SK-N-SH (cell line): ENCODE data around the gene CSTF3. TPM values are rescaled to one million over a fixed set of nuclear protein-coding genes. Genes with fewer than 3 reads are reported as not detected.

Experiments
- CTCF ChIA-PET: fragments of 300-600, 350-600 bp; formaldehyde crosslinking; extraction: SDS; loops from one replicate; lab custom pipeline; 2021; lab: Yijun Ruan, JAX
- POLR2A ChIA-PET: fragments of 350-600 bp; sonication (Branson Sonifier 250); formaldehyde crosslinking; extraction: SDS; loops from one replicate; lab custom pipeline; 2020; ENCODE audit warnings: antibody characterized with exemption, inconsistent platforms; lab: Yijun Ruan, JAX
- DNase-seq: peaks from one replicate; pipeline ENCODE4 v3.0.0; 2012
- H2AFZ ChIP-seq: fragments of 200-600 bp; sonication (generic); 2 replicates; pipeline ENCODE4 v1.8.1; 2016; ENCODE audit warnings: antibody characterized with exemption, mild to moderate bottlenecking, low read depth
- H3F3A ChIP-seq: fragments of 200-600 bp; sonication (generic); replicated peaks from 2 replicates; pipeline ENCODE3; 2016; ENCODE audit warnings: antibody characterized with exemption, mild to moderate bottlenecking; ENCODE audit not compliant: insufficient read depth
- H3K27ac ChIP-seq, 2 experiments: fragments of 200-500 bp in 1 of 2; fragments of 200-600 bp in 1 of 2; sonication (Bioruptor generic) in 1 of 2; sonication (generic), shearing (Covaris generic) in 1 of 2; 2 replicates each; pipeline versions ENCODE4 v1.5.1 to v1.6.1; 2014 to 2016; ENCODE audit warnings: low read depth in 2 of 2, inconsistent platforms in 1 of 2, low read length in 1 of 2, mild to moderate bottlenecking in 1 of 2, mixed read lengths in 1 of 2
- H3K27me3 ChIP-seq: fragments of 200-600 bp; sonication (generic), shearing (Covaris generic); 2 replicates; pipeline ENCODE4 v1.6.1; 2016; ENCODE audit warnings: mixed run types; ENCODE audit not compliant: insufficient read depth
- H3K36me3 ChIP-seq, 2 experiments: fragments of 200-500 bp in 1 of 2; fragments of 200-600 bp in 1 of 2; sonication (Bioruptor generic) in 1 of 2; sonication (generic) in 1 of 2; replicated peaks in 1 of 2; 2 replicates each; pipeline versions ENCODE3 to v1.5.1; 2014 to 2016; ENCODE audit warnings: low read length in 1 of 2, mild to moderate bottlenecking in 1 of 2; ENCODE audit not compliant: insufficient read depth in 2 of 2, control insufficient read depth in 1 of 2
- H3K4me1 ChIP-seq, 2 experiments: fragments of 200-500 bp in 1 of 2; fragments of 200-600 bp in 1 of 2; sonication (Bioruptor generic) in 1 of 2; sonication (generic), shearing (Covaris generic) in 1 of 2; 2 replicates each; pipeline versions ENCODE4 v1.5.1 to v1.6.1; 2014 to 2016; ENCODE audit warnings: low read depth in 1 of 2, low read length in 1 of 2, mixed run types in 1 of 2; ENCODE audit not compliant: insufficient read depth in 2 of 2, control insufficient read depth in 1 of 2
- H3K4me2 ChIP-seq: fragments of 200-600 bp; sonication (generic), shearing (Covaris generic); 2 replicates; pipeline ENCODE4 v1.6.1; 2017; ENCODE audit warnings: mixed run types
- H3K4me3 ChIP-seq, 2 experiments: fragments of 200-500 bp in 1 of 2; fragments of 200-600 bp in 1 of 2; sonication (Bioruptor generic) in 1 of 2; sonication (generic), shearing (Covaris generic) in 1 of 2; 2 replicates each; pipeline versions ENCODE4 v1.5.1 to v1.8.1; 2014 to 2016; ENCODE audit warnings: low read depth in 2 of 2, inconsistent platforms in 1 of 2, low read length in 1 of 2, mild to moderate bottlenecking in 1 of 2, mixed read lengths in 1 of 2, moderate library complexity in 1 of 2
- H3K79me2 ChIP-seq: fragments of 200-600 bp; sonication (generic); 2 replicates; pipeline ENCODE4 v1.8.1; 2017; ENCODE audit warnings: mild to moderate bottlenecking; ENCODE audit not compliant: insufficient read depth
- H3K9ac ChIP-seq: fragments of 200-600 bp; sonication (generic); 2 replicates; pipeline ENCODE4 v1.6.1; 2017; ENCODE audit warnings: mixed run types
- H3K9me2 ChIP-seq: fragments of 200-600 bp; sonication (generic); 2 replicates; pipeline ENCODE4 v1.6.1; 2017; ENCODE audit warnings: mixed run types
- H3K9me3 ChIP-seq: fragments of 200-600 bp; sonication (generic); 2 replicates; pipeline ENCODE4 v1.6.1; 2017; ENCODE audit warnings: mixed run types, mild to moderate bottlenecking, moderate library complexity
- H4K20me1 ChIP-seq: fragments of 200-600 bp; sonication (generic); 2 replicates; pipeline ENCODE4 v1.6.1; 2017; ENCODE audit warnings: mild to moderate bottlenecking, mixed run types; ENCODE audit not compliant: insufficient read depth
- CHD2 ChIP-seq: fragments of 150-350 bp; IDR thresholded peaks from 2 replicates; pipeline ENCODE4 v1.6.1; 2018; ENCODE audit warnings: low read length; ENCODE audit not compliant: partially characterized antibody
- ELF1 ChIP-seq: IDR thresholded peaks from 2 replicates; pipeline ENCODE4 v1.4.0; 2012
- EZH2phosphoT487 ChIP-seq: fragments of 200-600 bp; sonication (generic); IDR thresholded peaks from 2 replicates; pipeline ENCODE4 v1.6.1; 2017; ENCODE audit warnings: low read depth, mixed run types, mild to moderate bottlenecking, antibody characterized with exemption, moderate library complexity, borderline replicate concordance
- FOXJ3 ChIP-seq: sonication (generic); formaldehyde crosslinking; IDR thresholded peaks from 2 replicates; pipeline ENCODE4 v1.5.1; 2020; ENCODE audit warnings: mild to moderate bottlenecking, missing genetic modification reagents
- FOXM1 ChIP-seq: IDR thresholded peaks from 2 replicates; pipeline ENCODE4 v1.4.0; 2012; ENCODE audit warnings: low read depth, mild to moderate bottlenecking
- GABPA ChIP-seq: IDR thresholded peaks from 2 replicates; pipeline ENCODE4 v1.4.0; 2012; ENCODE audit warnings: low read depth, mild to moderate bottlenecking
- GATA2 ChIP-seq: sonication (generic); formaldehyde crosslinking; IDR thresholded peaks from 2 replicates; pipeline ENCODE4 v1.5.0; 2020; ENCODE audit warnings: mild to moderate bottlenecking, missing genetic modification reagents
- MXI1 ChIP-seq: IDR thresholded peaks from 2 replicates; pipeline ENCODE4 v1.6.1; 2012; ENCODE audit warnings: mild to moderate bottlenecking, low read depth, low read length, improper control_type of control experiment
- NFIC ChIP-seq: IDR thresholded peaks from 2 replicates; pipeline ENCODE4 v1.4.0; 2012; ENCODE audit warnings: borderline replicate concordance
- NRF1 ChIP-seq: IDR thresholded peaks from 2 replicates; pipeline ENCODE4 v1.6.1; 2012; ENCODE audit warnings: low read depth, mild to moderate bottlenecking, low read length
- RCOR1 ChIP-seq: fragments of 150-350 bp; IDR thresholded peaks from 2 replicates; pipeline ENCODE4 v1.6.1; 2017; ENCODE audit warnings: antibody characterized with exemption, low read length
- RXRA ChIP-seq: IDR thresholded peaks from 2 replicates; pipeline ENCODE4 v1.4.0; 2012; ENCODE audit warnings: low read depth, mild to moderate bottlenecking, borderline replicate concordance
- SIN3A ChIP-seq: IDR thresholded peaks from 2 replicates; pipeline ENCODE4 v1.6.1; 2012; ENCODE audit warnings: low read depth, mild to moderate bottlenecking, low read length, moderate library complexity, borderline replicate concordance
- SMC3 ChIP-seq: IDR thresholded peaks from 2 replicates; pipeline ENCODE4 v1.6.1; 2012; ENCODE audit warnings: low read depth, low read length, improper control_type of control experiment
- WGBS: methylation state at CpG from one replicate; pipeline ENCODE4 v1.1.6; 2017; ENCODE audit warnings: low lambda C conversion rate; 5-methylcytosine and 5-hydroxymethylcytosine counted together
- polyA plus RNA-seq, 3 experiments: library from polyadenylated mRNA; depleted of rRNA; stranded (reverse); fragments of >200 nt; gene quantifications; 2 replicates each; pipeline ENCODE4 v1.2.3, GENCODE V29; 2012
- TF ChIP-seq, protein P1 (sequence below): fragments of 150-350 bp; IDR thresholded peaks from 2 replicates; pipeline ENCODE4 v1.6.1; 2016; ENCODE audit warnings: mild to moderate bottlenecking, low read depth, low read length
- TF ChIP-seq, protein P2 (sequence below): fragments of 150-350 bp; IDR thresholded peaks from 2 replicates; pipeline ENCODE4 v1.6.1; 2017; ENCODE audit warnings: antibody characterized with exemption, low read length, low read depth, borderline replicate concordance
- TF ChIP-seq, protein P3 (sequence below): IDR thresholded peaks from 2 replicates; pipeline ENCODE4 v1.6.1; 2012; ENCODE audit warnings: mild to moderate bottlenecking, low read depth, low read length, moderate library complexity
- TF ChIP-seq, protein P4 (sequence below): fragments of 200-600 bp; sonication (generic); IDR thresholded peaks from 2 replicates; pipeline ENCODE4 v1.6.1; 2017; ENCODE audit warnings: antibody characterized with exemption, mild to moderate bottlenecking, moderate library complexity
- TF ChIP-seq, protein P5 (sequence below): IDR thresholded peaks from 2 replicates; pipeline ENCODE4 v1.4.0; 2012; ENCODE audit warnings: low read depth
- TF ChIP-seq, protein P6 (sequence below): IDR thresholded peaks from 2 replicates; pipeline ENCODE4; 2012

Gene CSTF3
- polyA plus RNA-seq, 1 of the 3 experiments (the other 2 are of a cell fraction) = 26.3 TPM

DNA sequence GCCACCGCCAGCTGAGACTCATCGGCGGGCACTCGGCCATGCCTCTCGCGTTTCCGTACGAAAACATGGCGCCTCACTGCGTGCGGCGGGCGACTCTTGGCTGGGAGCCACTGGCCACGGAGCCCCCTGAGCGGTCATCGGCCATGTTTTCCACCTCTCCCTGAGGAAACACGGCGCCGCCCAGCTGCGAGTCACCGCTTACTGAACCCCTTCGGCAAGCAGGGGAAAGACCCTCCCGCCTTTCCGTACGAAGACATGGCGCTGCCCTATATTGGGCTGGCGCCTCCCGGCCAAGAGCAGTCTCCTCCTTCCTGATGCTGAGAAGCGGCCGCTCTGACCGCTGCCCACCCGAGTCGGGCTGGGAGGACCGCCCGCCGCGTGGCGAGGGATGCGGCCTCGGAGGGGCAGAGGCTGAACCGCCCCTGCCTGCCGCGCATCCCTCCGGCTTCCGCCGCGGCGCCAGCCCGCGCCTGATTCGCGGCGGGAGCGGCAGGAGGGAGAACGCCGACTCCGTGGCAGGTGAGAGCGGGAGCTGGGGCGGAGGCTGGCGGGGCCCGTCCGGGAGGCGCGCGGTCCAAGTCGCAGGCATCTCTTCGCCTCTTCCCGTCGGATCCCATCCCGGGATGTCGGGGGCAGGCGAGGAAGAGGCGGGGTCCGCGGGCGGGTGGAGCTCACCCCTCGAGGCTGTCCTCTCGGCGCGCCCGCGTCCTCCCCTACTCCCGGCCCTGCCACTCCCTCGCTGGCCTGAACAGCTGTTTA is 121.8 kb downstream of the CSTF3 start, which contains the start of gene TCP11L1:
Gene TCP11L1, plus strand, starts transcription at position 299 of the 759 bp plus-strand sequence. CDS start 4,202 bp downstream, outside the sequence.
- Histone ChIP-seq H3K27ac (peak within 1 kb of the TSS; percentile 94 to 96), H3F3A (peaks cover 3% of the 10 kb centered on the region), H3K4me3 (peak within 1 kb of the TSS; percentile 71 to 77), H3K9ac (peak within 1 kb of the TSS; percentile 94), H3K27me3 (no peaks in the 10 kb centered on the region), H3K4me1 (peaks cover 8 to 35% of the 10 kb centered on the region in 2 experiments; a peak in 3 of 4 replicates), H2AFZ (peak within 1 kb of the TSS; percentile 99), H3K79me2 (peaks cover 38% of the 10 kb centered on the region), H3K9me2 (no peaks in the 10 kb centered on the region), H3K9me3 (no peaks in the 10 kb centered on the region), H3K4me2 (peak within 1 kb of the TSS; percentile 85), H4K20me1 (no peaks in the 10 kb centered on the region), H3K36me3 (peaks cover 9 to 10% of the 10 kb centered on the region in 2 experiments)
- CTCF ChIA-PET = interaction anchor here (0.9 to 1.8 kb wide), 8 partner anchors 8 to 146 kb away, joined by 3 to 13 read pairs (median 4); partner anchors contain the start of gene DEPDC7
- DNase-seq = peak; percentile 93
- POLR2A ChIA-PET = interaction anchor here (0.6 to 2.2 kb wide), 9 partner anchors 12 to 147 kb away, joined by 3 to 11 read pairs (median 4); partner anchors contain the start of genes DEPDC7 and QSER1
- 1% methylated on average over 20 of the region's 84 CpGs for WGBS
- TF ChIP-seq SMC3 = no peak
- TF ChIP-seq FOXM1 = no peak
- TF ChIP-seq ELF1 = peak; percentile 60; the same call in 1 of the 2 replicates
- no peak for TF ChIP-seq SIN3A
- TF ChIP-seq, protein P1, sequence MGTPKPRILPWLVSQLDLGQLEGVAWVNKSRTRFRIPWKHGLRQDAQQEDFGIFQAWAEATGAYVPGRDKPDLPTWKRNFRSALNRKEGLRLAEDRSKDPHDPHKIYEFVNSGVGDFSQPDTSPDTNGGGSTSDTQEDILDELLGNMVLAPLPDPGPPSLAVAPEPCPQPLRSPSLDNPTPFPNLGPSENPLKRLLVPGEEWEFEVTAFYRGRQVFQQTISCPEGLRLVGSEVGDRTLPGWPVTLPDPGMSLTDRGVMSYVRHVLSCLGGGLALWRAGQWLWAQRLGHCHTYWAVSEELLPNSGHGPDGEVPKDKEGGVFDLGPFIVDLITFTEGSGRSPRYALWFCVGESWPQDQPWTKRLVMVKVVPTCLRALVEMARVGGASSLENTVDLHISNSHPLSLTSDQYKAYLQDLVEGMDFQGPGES = no peak
- peak; percentile 56 for TF ChIP-seq CHD2
- no peak; the same call in 1 of the 2 replicates for TF ChIP-seq GABPA
- no peak for TF ChIP-seq RXRA
- TF ChIP-seq, protein P2, sequence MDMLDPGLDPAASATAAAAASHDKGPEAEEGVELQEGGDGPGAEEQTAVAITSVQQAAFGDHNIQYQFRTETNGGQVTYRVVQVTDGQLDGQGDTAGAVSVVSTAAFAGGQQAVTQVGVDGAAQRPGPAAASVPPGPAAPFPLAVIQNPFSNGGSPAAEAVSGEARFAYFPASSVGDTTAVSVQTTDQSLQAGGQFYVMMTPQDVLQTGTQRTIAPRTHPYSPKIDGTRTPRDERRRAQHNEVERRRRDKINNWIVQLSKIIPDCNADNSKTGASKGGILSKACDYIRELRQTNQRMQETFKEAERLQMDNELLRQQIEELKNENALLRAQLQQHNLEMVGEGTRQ = no peak
- TF ChIP-seq, protein P3, sequence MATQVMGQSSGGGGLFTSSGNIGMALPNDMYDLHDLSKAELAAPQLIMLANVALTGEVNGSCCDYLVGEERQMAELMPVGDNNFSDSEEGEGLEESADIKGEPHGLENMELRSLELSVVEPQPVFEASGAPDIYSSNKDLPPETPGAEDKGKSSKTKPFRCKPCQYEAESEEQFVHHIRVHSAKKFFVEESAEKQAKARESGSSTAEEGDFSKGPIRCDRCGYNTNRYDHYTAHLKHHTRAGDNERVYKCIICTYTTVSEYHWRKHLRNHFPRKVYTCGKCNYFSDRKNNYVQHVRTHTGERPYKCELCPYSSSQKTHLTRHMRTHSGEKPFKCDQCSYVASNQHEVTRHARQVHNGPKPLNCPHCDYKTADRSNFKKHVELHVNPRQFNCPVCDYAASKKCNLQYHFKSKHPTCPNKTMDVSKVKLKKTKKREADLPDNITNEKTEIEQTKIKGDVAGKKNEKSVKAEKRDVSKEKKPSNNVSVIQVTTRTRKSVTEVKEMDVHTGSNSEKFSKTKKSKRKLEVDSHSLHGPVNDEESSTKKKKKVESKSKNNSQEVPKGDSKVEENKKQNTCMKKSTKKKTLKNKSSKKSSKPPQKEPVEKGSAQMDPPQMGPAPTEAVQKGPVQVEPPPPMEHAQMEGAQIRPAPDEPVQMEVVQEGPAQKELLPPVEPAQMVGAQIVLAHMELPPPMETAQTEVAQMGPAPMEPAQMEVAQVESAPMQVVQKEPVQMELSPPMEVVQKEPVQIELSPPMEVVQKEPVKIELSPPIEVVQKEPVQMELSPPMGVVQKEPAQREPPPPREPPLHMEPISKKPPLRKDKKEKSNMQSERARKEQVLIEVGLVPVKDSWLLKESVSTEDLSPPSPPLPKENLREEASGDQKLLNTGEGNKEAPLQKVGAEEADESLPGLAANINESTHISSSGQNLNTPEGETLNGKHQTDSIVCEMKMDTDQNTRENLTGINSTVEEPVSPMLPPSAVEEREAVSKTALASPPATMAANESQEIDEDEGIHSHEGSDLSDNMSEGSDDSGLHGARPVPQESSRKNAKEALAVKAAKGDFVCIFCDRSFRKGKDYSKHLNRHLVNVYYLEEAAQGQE = no peak
- no peak for TF ChIP-seq EZH2phosphoT487
- TF ChIP-seq, protein P4, sequence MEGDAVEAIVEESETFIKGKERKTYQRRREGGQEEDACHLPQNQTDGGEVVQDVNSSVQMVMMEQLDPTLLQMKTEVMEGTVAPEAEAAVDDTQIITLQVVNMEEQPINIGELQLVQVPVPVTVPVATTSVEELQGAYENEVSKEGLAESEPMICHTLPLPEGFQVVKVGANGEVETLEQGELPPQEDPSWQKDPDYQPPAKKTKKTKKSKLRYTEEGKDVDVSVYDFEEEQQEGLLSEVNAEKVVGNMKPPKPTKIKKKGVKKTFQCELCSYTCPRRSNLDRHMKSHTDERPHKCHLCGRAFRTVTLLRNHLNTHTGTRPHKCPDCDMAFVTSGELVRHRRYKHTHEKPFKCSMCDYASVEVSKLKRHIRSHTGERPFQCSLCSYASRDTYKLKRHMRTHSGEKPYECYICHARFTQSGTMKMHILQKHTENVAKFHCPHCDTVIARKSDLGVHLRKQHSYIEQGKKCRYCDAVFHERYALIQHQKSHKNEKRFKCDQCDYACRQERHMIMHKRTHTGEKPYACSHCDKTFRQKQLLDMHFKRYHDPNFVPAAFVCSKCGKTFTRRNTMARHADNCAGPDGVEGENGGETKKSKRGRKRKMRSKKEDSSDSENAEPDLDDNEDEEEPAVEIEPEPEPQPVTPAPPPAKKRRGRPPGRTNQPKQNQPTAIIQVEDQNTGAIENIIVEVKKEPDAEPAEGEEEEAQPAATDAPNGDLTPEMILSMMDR = no peak
- peak; percentile 90 for TF ChIP-seq NFIC
- TF ChIP-seq MXI1 = peak; percentile 60
- TF ChIP-seq FOXJ3 (CRISPR knock-in tag) = no peak; the same call in 1 of the 2 replicates
- peak; percentile 22; the same call in 1 of the 2 replicates for TF ChIP-seq NRF1
- TF ChIP-seq, protein P5, sequence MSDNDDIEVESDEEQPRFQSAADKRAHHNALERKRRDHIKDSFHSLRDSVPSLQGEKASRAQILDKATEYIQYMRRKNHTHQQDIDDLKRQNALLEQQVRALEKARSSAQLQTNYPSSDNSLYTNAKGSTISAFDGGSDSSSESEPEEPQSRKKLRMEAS = peak; percentile 70
- TF ChIP-seq, protein P6, sequence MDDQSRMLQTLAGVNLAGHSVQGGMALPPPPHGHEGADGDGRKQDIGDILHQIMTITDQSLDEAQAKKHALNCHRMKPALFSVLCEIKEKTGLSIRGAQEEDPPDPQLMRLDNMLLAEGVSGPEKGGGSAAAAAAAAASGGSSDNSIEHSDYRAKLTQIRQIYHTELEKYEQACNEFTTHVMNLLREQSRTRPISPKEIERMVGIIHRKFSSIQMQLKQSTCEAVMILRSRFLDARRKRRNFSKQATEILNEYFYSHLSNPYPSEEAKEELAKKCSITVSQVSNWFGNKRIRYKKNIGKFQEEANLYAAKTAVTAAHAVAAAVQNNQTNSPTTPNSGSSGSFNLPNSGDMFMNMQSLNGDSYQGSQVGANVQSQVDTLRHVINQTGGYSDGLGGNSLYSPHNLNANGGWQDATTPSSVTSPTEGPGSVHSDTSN = peak; percentile 2; the same call in 1 of the 2 replicates
- TF ChIP-seq GATA2 = no peak
- TF ChIP-seq RCOR1 = no peak
